ENCODE results near the gene RNF182. TPM values are rescaled to one million over a fixed set of nuclear protein-coding genes. Genes with fewer than 3 reads are reported as not detected.

The RNF182 gene
- total and polyA plus RNA-seq, 7 donors: 0.01 to 0.09 (median 0.04) TPM; not detected in 3

- Histone ChIP-seq H3K36me3 (ENCODE audit: insufficient read depth in 1 of 2, low read depth in 1 of 2) (no peaks in the 10 kb centered on the region), H3K4me1 (no peaks in the 10 kb centered on the region), H3K9me3 (no peaks in the 10 kb centered on the region), H3K4me3 (no peak overlapping the region), H3K27me3 (ENCODE audit: insufficient read depth in 3 of 3, low read length in 2 of 3) (peaks cover 0 to 3% (median 0%) of the 10 kb centered on the region in 3 donors), H3K27ac (no peak overlapping the region)
- TF ChIP-seq CTCF (IDR thresholded peaks at IDR 0.05): no peak
- no peak for ATAC-seq
- no peak for DNase-seq
- intact Hi-C loops (cut with DNase I): no loop called here
- 68 to 71% (median 68%) methylated on average over 3 of the region's 3 CpGs for WGBS, 3 donors
These were observed 84.7 kb downstream of the RNF182 start for GRCh38 chr6:14009431-14009830.

GRCh38 chr6:14010275-14010674, 85.5 kb downstream of the RNF182 start:
- 77 to 93% (median 78%) methylated on average over 3 of the region's 3 CpGs for WGBS, 3 donors
- H3K27me3 ChIP-seq (ENCODE audit: insufficient read depth in 3 of 3, low read length in 2 of 3): peaks cover 0 to 3% (median 0%) of the 10 kb centered on the region in 3 donors
- no peak for TF ChIP-seq CTCF (IDR thresholded peaks at IDR 0.05)
- H3K27ac ChIP-seq: no peak overlapping the region
- no peak for DNase-seq
- H3K9me3 ChIP-seq: no peaks in the 10 kb centered on the region
- no peaks in the 10 kb centered on the region for H3K36me3 ChIP-seq (ENCODE audit: insufficient read depth in 1 of 2, low read depth in 1 of 2)
- ATAC-seq: no peak
- intact Hi-C loops (cut with DNase I): no loop called here
- no peaks in the 10 kb centered on the region for H3K4me1 ChIP-seq
- H3K4me3 ChIP-seq: no peak overlapping the region

GRCh38 chr6:14012313-14013030, 87.7 kb downstream of the RNF182 start:
- Histone ChIP-seq H3K4me1 (no peaks in the 10 kb centered on the region), H3K4me3 (no peak overlapping the region), H3K27ac (no peak overlapping the region), H3K36me3 (ENCODE audit: insufficient read depth in 1 of 2, low read depth in 1 of 2) (no peaks in the 10 kb centered on the region), H3K27me3 (ENCODE audit: insufficient read depth in 3 of 3, low read length in 2 of 3) (no peaks in the 10 kb centered on the region), H3K9me3 (no peaks in the 10 kb centered on the region)
- ATAC-seq (no peak), DNase-seq (no peak)
- TF ChIP-seq CTCF (IDR thresholded peaks at IDR 0.05): no peak
- intact Hi-C loops (cut with DNase I): no loop called here
- WGBS, 3 donors: 92 to 94% (median 93%) methylated on average over 5 of the region's 5 CpGs

GRCh38 chr6:14015964-14016363, 91.2 kb downstream of the RNF182 start:
- Histone ChIP-seq H3K9me3 (no peaks in the 10 kb centered on the region), H3K4me1 (no peaks in the 10 kb centered on the region), H3K27me3 (ENCODE audit: insufficient read depth in 3 of 3, low read length in 2 of 3) (no peaks in the 10 kb centered on the region), H3K36me3 (ENCODE audit: insufficient read depth in 1 of 2, low read depth in 1 of 2) (no peaks in the 10 kb centered on the region), H3K4me3 (no peak overlapping the region), H3K27ac (no peak overlapping the region)
- WGBS, 3 donors: 82 to 86% (median 86%) methylated on average over 5 of the region's 5 CpGs
- DNase-seq: no peak
- ATAC-seq: no peak
- intact Hi-C loops (cut with DNase I): no loop called here
- TF ChIP-seq CTCF (IDR thresholded peaks at IDR 0.05): no peak

GRCh38 chr6:14016432-14016831, 91.7 kb downstream of the RNF182 start:
- TF ChIP-seq CTCF (IDR thresholded peaks at IDR 0.05): no peak
- whole genome bisulfite sequencing, 3 donors: 88 to 91% (median 90%) methylated on average over 11 to 12 of the region's 12 CpGs
- no peak overlapping the region for H3K27ac ChIP-seq
- no peaks in the 10 kb centered on the region for H3K9me3 ChIP-seq
- intact Hi-C loops (cut with DNase I): no loop called here
- no peak for ATAC-seq
- H3K4me3 ChIP-seq: no peak overlapping the region
- no peaks in the 10 kb centered on the region for H3K36me3 ChIP-seq (ENCODE audit: insufficient read depth in 1 of 2, low read depth in 1 of 2)
- H3K27me3 ChIP-seq (ENCODE audit: insufficient read depth in 3 of 3, low read length in 2 of 3): no peaks in the 10 kb centered on the region
- no peak for DNase-seq
- H3K4me1 ChIP-seq: no peaks in the 10 kb centered on the region

Measured in psoas muscle (tissue), 8 donors.